Activated CD4-positive, alpha-beta memory T cell treated with anti-CD3 and anti-CD28 coated beads for 36 hours (primary cell): ENCODE results near the gene ADCY10. TPM values are rescaled to one million over a fixed set of nuclear protein-coding genes. Genes with fewer than 3 reads are reported as not detected.

ENCODE experiments used
- CTCF ChIA-PET: fragments of 350-600 bp; sonication (Branson Sonifier 250); formaldehyde crosslinking; loops from one replicate; lab custom pipeline; 2021; ENCODE audit warnings: antibody characterized with exemption, inconsistent platforms; lab: Charles Lee
- POLR2A ChIA-PET: fragments of 350-600 bp; sonication (Branson Sonifier 250); formaldehyde crosslinking; loops from one replicate; lab custom pipeline; 2021; ENCODE audit warnings: antibody characterized with exemption; lab: Charles Lee
- DNase-seq: peaks from one replicate; pipeline ENCODE4 v3.0.0-alpha.2; 2020
- H3K27ac Mint-ChIP-seq: one replicate; pipeline ENCODE4 v1.8.0; 2021; ENCODE audit warnings: mixed read lengths
- H3K27me3 Mint-ChIP-seq: one replicate; pipeline ENCODE4 v1.8.0; 2021; ENCODE audit warnings: mixed read lengths
- H3K36me3 Mint-ChIP-seq: one replicate; pipeline ENCODE4 v1.8.0; 2021; ENCODE audit warnings: mixed read lengths
- H3K4me1 Mint-ChIP-seq: one replicate; pipeline ENCODE4 v1.8.0; 2021; ENCODE audit warnings: low read depth, mixed read lengths
- H3K4me3 Mint-ChIP-seq: one replicate; pipeline ENCODE4 v1.8.0; 2021; ENCODE audit warnings: mild to moderate bottlenecking, mixed read lengths
- H3K9me3 Mint-ChIP-seq: one replicate; pipeline ENCODE4 v1.8.0; 2021; ENCODE audit warnings: mixed read lengths
- intact Hi-C: fragments of 100-400 bp; cut with micrococcal nuclease; formaldehyde crosslinking; loops from one replicate; pipeline ENCODE4 v1.15.1; 2023
- total RNA-seq, 2 experiments: library from RNA; stranded (reverse); gene quantifications; one replicate each; pipeline ENCODE4 v1.2.3, GENCODE V29; 2021

The ADCY10 gene
- total RNA-seq, 2 experiments from 2014 or later: 0.05 TPM; not detected in 1

- Mint-ChIP-seq H3K4me3 (no peak overlapping the region), H3K4me1 (peaks cover 16% of the 10 kb centered on the region), H3K36me3 (peaks cover 9% of the 10 kb centered on the region), H3K27me3 (no peaks in the 10 kb centered on the region), H3K9me3 (no peaks in the 10 kb centered on the region), H3K27ac (no peak overlapping the region)
- ChIA-PET POLR2A (no interaction called here), CTCF (no interaction called here)
- intact Hi-C loops: no loop called here
- no peak for DNase-seq
These were observed 149.2 kb downstream of the ADCY10 start for GRCh38 chr1:167764458-167765330.

DNA sequence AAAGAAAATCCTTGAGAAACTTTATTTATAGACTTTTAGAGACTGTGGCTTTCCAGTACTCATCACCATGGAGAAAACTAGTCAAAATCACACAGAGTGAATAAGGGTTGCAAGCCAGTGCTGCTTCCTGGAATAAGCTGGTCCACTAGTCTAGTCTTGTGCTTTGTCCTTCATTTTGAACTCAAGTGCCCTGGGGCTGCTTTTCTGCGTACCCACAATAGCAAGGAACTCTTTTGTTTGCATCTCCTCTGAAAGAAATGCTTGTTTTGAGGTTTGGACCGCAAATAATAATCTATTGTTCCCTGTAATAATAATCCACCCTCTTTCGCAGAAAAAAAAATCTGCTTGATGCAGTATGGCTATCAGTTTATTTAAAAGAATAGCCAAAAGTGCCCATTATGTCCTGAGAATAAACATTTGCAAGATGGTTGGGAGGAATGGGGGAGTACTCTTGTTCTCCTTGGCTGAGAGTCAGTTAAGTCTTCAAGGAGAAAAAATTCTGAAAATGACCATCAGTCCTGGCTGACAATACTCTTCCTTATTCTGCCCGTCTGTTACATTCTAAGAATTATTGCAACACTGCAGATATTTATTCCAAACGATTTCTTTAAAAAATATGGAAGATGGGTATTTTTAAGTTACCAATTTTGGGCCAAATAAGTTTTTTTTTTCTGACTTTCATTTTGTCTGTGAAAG lies 150.3 kb downstream of the ADCY10 start:
- POLR2A ChIA-PET: no interaction called here
- intact Hi-C loops: no loop called here
- peaks cover 16% of the 10 kb centered on the region for H3K4me1 Mint-ChIP-seq

GRCh38 chr1:167762061-167762746 lies 151.7 kb downstream of the ADCY10 start:
- Mint-ChIP-seq H3K36me3 (peaks cover 1% of the 10 kb centered on the region), H3K27me3 (no peaks in the 10 kb centered on the region), H3K4me1 (peaks cover 16% of the 10 kb centered on the region), H3K4me3 (no peak overlapping the region), H3K9me3 (no peaks in the 10 kb centered on the region), H3K27ac (peak overlapping the region; percentile 13)
- intact Hi-C loops: no loop called here
- POLR2A ChIA-PET: interaction anchor here (0.8 kb wide), 1 partner anchor 45 kb away, joined by 3 read pairs; no protein-coding TSS in a partner anchor
- DNase-seq: peak; percentile 24
- CTCF ChIA-PET: no interaction called here

More for the DNA sequence above, 150.3 kb downstream of the ADCY10 start:
- Mint-ChIP-seq H3K27me3 (no peaks in the 10 kb centered on the region), H3K4me3 (no peak overlapping the region), H3K9me3 (no peaks in the 10 kb centered on the region), H3K36me3 (peaks cover 7% of the 10 kb centered on the region), H3K27ac (no peak overlapping the region)
- CTCF ChIA-PET: no interaction called here
- no peak for DNase-seq

DNA sequence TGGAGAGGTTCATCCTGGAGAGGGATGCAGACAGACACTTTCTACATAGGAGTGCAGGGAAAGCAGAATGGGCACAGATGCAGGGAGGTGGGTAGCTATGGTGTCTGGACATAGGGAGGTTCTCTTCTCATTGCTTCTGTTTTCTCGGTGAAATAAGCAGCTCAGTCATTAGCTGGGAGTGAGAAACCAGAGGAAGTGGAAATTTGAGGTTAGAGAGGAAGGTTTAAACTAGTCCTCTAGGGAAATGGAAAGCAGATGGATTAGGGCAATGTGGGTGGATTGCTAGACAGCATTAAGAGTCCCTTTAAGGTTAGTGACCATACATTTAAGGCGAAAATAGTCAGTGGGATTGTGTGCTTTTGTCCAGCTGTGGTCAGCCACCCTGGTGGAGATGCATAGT lies 152.5 kb downstream of the ADCY10 start:
- POLR2A ChIA-PET: interaction anchor here (0.8 kb wide), 1 partner anchor 45 kb away, joined by 3 read pairs; no protein-coding TSS in a partner anchor
- Mint-ChIP-seq H3K27me3 (no peaks in the 10 kb centered on the region), H3K9me3 (no peaks in the 10 kb centered on the region), H3K4me3 (no peak overlapping the region), H3K36me3 (peaks cover 1% of the 10 kb centered on the region), H3K4me1 (peaks cover 16% of the 10 kb centered on the region), H3K27ac (no peak overlapping the region)
- CTCF ChIA-PET: interaction anchor here (0.6 kb wide), 1 partner anchor 45 kb away, joined by 3 read pairs; no protein-coding TSS in a partner anchor
- DNase-seq: no peak
- intact Hi-C loops: no loop called here

Other genes with a start within 250 kb of the ADCY10 start
- 10 to 100 TPM; 21.9 to 23.0 TPM for gene MPZL1, start 192.2 kb downstream of the ADCY10 start, total RNA-seq
- 10 to 100 TPM; 21.2 to 25.0 TPM for gene DCAF6, start 22.5 kb upstream of the ADCY10 start, total RNA-seq
- gene MPC2, start 22.9 kb upstream of the ADCY10 start, total RNA-seq: 10 to 100 TPM; 68.4 to 71.3 TPM
- gene GPR161, start 222.8 kb upstream of the ADCY10 start, total RNA-seq: under 1 TPM; 0.88 to 0.97 TPM